Activated T-helper 2 cell treated with anti-CD3 and anti-CD28 coated beads, Interferon-gamma antibody, Interleukin-2, Interleukin-4, amounts not matched to agents 10 μg/mL and 5 μg/mL and 100 μg/mL, durations not matched to agents 14 hours and 24 hours and 36 hours (primary cell): Measurements from ENCODE around the gene CAMTA1. TPM values are rescaled to one million over a fixed set of nuclear protein-coding genes. Genes with fewer than 3 reads are reported as not detected.
"Not testable (repeated sequence)": the region's sequence is repeated elsewhere in the genome, so short reads cannot be mapped to it uniquely, and the experiment has no call there.

ENCODE experiments used
- DNase-seq: peaks from one replicate; pipeline ENCODE4 v3.0.0; 2021; ENCODE audit warnings: low spot score
- H3K27ac Mint-ChIP-seq: one replicate; pipeline ENCODE4 v1.8.0; 2021; ENCODE audit warnings: mixed read lengths
- H3K27me3 Mint-ChIP-seq: one replicate; pipeline ENCODE4 v1.8.0; 2021; ENCODE audit warnings: low read depth, mixed read lengths
- H3K36me3 Mint-ChIP-seq: one replicate; pipeline ENCODE4 v1.8.0; 2021; ENCODE audit warnings: low read depth, mixed read lengths
- H3K4me1 Mint-ChIP-seq: one replicate; pipeline ENCODE4 v1.8.0; 2021; ENCODE audit warnings: low read depth, mixed read lengths
- H3K4me3 Mint-ChIP-seq: one replicate; pipeline ENCODE4 v1.8.0; 2021; ENCODE audit warnings: low read depth, mild to moderate bottlenecking, moderate library complexity, mixed read lengths
- H3K9me3 Mint-ChIP-seq: one replicate; pipeline ENCODE4 v1.8.0; 2021; ENCODE audit warnings: mixed read lengths
- intact Hi-C: fragments of 100-400 bp; cut with micrococcal nuclease; formaldehyde crosslinking; loops from one replicate; pipeline ENCODE4 v1.15.1; 2023
- total RNA-seq: library from RNA; stranded (reverse); gene quantifications from 2 replicates; pipeline ENCODE4 v1.2.3, GENCODE V29; 2022

CAMTA1 gene
- total RNA-seq, 1 donor from 2014 or later: 62.9 TPM

GRCh38 chr1:7152655-7153054, 367.4 kb downstream of the CAMTA1 start:
- Mint-ChIP-seq H3K9me3 (no peaks in the 10 kb centered on the region), H3K27me3 (no peaks in the 10 kb centered on the region), H3K36me3 (no peaks in the 10 kb centered on the region), H3K4me3 (no peak overlapping the region), H3K4me1 (no peaks in the 10 kb centered on the region), H3K27ac (no peak overlapping the region)
- intact Hi-C loops: no loop called here
- no peak for DNase-seq

DNA sequence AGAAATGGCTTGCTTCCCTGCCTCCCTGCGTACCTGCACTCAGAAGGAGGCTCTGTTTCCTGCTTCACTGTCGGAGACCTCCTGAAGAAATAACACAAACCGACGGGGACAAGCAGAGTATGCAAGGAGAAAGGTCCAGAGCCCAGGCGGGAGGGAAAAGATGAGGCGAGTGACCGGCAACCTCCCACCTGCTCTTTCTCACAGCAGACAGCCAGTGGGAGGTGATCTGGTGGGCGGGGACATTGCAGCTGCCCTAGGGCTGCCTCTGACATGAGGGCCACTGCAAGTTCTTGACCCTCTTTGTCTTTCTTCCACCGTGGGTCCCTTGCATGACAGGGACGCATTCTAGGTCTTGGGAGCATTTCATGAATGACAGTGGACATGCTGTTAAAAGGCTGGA, 368.2 kb downstream of the CAMTA1 start:
- Mint-ChIP-seq H3K4me1 (no peaks in the 10 kb centered on the region), H3K27me3 (no peaks in the 10 kb centered on the region), H3K9me3 (no peaks in the 10 kb centered on the region), H3K4me3 (no peak overlapping the region), H3K36me3 (no peaks in the 10 kb centered on the region), H3K27ac (no peak overlapping the region)
- intact Hi-C loops: no loop called here
- no peak for DNase-seq

GRCh38 chr1:7159116-7159781, 374.0 kb downstream of the CAMTA1 start:
- no peaks in the 10 kb centered on the region for H3K36me3 Mint-ChIP-seq
- no peak for DNase-seq
- no peaks in the 10 kb centered on the region for H3K9me3 Mint-ChIP-seq
- H3K4me1 Mint-ChIP-seq: no peaks in the 10 kb centered on the region
- intact Hi-C loops: no loop called here
- no peak overlapping the region for H3K4me3 Mint-ChIP-seq
- H3K27ac Mint-ChIP-seq: no peak overlapping the region
- no peaks in the 10 kb centered on the region for H3K27me3 Mint-ChIP-seq

DNA sequence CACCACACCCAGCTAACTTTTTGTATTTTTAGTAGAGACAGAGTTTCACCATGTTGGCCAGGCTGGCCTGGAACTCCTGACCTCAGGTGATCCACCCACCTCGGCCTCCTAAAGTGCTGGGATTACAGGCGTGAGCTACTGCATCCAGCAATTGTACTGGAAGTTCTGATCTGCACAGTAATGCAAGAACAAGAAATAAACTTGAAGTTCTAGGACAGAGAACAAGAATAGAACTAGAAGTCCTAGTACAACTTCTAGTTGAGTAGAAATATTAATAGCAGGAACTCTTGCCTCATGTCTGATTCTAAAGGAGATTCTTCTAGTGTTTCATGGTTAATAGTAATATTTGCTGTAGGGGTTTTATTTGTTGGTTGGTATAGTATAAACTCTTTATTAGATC, 383.3 kb downstream of the CAMTA1 start:
- peaks cover 12% of the 10 kb centered on the region for H3K27me3 Mint-ChIP-seq
- H3K4me1 Mint-ChIP-seq, H3K4me3 Mint-ChIP-seq, intact Hi-C loops, H3K36me3 Mint-ChIP-seq, H3K9me3 Mint-ChIP-seq, DNase-seq, H3K27ac Mint-ChIP-seq: not testable (repeated sequence)

GRCh38 chr1:7171168-7171567, 385.9 kb downstream of the CAMTA1 start:
- Mint-ChIP-seq H3K27ac (no peak overlapping the region), H3K4me1 (no peaks in the 10 kb centered on the region), H3K27me3 (peaks cover 12% of the 10 kb centered on the region), H3K36me3 (no peaks in the 10 kb centered on the region), H3K4me3 (no peak overlapping the region), H3K9me3 (no peaks in the 10 kb centered on the region)
- intact Hi-C loops: no loop called here
- DNase-seq: no peak

- no peaks in the 10 kb centered on the region for H3K36me3 Mint-ChIP-seq
- H3K27me3 Mint-ChIP-seq: peaks cover 12% of the 10 kb centered on the region
- DNase-seq: no peak
- H3K27ac Mint-ChIP-seq: no peak overlapping the region
- H3K4me3 Mint-ChIP-seq: no peak overlapping the region
- intact Hi-C loops: no loop called here
- no peaks in the 10 kb centered on the region for H3K9me3 Mint-ChIP-seq
- no peaks in the 10 kb centered on the region for H3K4me1 Mint-ChIP-seq
Observed at GRCh38 chr1:7171574-7171973, 386.3 kb downstream of the CAMTA1 start.

DNA sequence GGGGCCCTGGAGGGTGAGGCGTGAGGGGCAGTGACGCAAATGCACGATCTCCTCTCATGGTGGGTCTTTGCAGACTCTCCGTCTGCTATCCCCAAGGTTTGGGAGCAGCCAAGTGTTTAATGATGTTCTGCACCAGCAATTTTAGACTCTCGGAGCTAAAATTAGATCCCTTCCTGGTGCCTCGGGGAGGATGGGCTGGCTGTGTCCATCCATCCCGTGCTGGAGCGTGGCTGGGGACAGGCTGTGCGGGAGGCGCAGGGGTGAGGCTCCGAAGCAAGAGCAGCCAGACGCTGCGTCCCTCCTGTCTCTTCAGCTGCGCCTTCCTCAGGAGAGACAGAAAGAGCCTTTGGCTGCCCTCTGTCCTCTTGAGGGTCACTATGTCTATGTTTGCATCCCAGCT, 387.6 kb downstream of the CAMTA1 start:
- Mint-ChIP-seq H3K9me3 (peaks cover 9% of the 10 kb centered on the region), H3K4me3 (no peak overlapping the region), H3K4me1 (no peaks in the 10 kb centered on the region), H3K27me3 (peaks cover 12% of the 10 kb centered on the region), H3K27ac (no peak overlapping the region), H3K36me3 (no peaks in the 10 kb centered on the region)
- intact Hi-C loops: no loop called here
- no peak for DNase-seq

- H3K4me1 Mint-ChIP-seq: no peaks in the 10 kb centered on the region
- H3K27ac Mint-ChIP-seq: no peak overlapping the region
- peaks cover 16% of the 10 kb centered on the region for H3K9me3 Mint-ChIP-seq
- H3K36me3 Mint-ChIP-seq: no peaks in the 10 kb centered on the region
- intact Hi-C loops: no loop called here
- peaks cover 12% of the 10 kb centered on the region for H3K27me3 Mint-ChIP-seq
- no peak overlapping the region for H3K4me3 Mint-ChIP-seq
- DNase-seq: no peak
Observed at GRCh38 chr1:7174561-7174960, 389.3 kb downstream of the CAMTA1 start.

DNA sequence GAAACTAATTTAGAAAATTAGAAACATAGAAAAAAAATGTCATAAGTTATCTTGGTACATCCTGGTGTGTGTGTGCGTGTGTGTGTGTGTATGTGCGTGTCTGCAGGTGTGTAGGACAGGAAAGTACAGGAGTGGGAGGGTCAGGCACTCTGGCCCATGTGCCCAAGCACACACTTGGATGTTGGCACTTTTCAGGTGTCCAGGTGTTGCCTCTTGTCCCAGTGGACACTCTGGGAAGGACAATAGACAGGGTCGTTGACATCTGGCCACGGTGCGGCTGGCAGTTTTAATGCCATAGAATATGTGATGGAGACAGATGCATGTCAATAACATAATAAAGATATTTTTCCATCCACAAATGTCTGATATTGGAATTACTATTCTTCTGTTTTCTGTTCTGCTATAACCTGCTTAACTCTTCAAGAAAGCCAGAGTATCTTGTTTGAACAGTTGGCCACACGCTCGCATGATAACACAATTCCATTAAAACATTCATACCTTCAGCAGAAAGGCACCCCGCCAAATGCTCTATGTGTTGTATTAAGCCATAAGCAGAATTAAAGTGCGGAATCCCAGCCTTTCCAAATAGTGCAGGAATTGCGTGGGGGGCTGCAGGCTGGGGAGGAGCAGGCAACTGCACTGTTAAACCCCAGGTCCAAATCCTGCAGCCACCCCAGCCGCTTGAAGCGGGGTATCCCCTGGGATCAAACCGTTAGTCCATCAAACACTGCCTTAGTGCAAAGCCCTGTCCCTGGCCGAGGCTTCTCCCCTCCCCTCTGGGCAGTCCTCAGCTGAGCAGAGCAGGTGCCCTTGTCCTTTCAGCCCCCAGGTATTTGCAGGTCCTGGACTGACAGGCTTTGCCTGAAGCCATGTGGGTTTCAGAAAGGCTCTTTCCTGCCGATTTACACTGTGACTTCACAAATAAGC, 390.0 kb downstream of the CAMTA1 start:
- Mint-ChIP-seq H3K27ac (no peak overlapping the region), H3K4me3 (no peak overlapping the region), H3K36me3 (no peaks in the 10 kb centered on the region), H3K27me3 (peaks cover 9% of the 10 kb centered on the region), H3K4me1 (no peaks in the 10 kb centered on the region), H3K9me3 (peaks cover 20% of the 10 kb centered on the region)
- DNase-seq: no peak
- intact Hi-C loops: no loop called here

DNA sequence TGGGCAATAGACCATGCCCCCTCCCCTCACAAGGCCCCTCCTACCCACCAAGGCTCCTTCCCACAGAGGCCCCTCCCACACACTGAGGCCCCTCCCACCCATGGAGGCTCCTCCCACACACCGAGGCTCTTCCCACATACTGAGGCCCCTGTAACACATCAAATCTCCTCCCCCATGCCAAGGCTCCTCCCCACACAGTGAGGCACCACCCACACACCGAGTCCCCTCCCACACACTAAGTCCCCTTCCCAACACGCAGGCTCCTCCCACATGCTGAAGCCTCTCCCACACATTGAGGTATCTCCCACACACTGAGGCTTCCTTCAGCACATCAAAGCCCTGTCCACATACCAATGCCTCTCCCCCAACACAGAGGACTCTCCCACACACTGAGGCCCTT, 391.8 kb downstream of the CAMTA1 start:
- no peak overlapping the region for H3K27ac Mint-ChIP-seq
- H3K4me1 Mint-ChIP-seq: no peaks in the 10 kb centered on the region
- peaks cover 20% of the 10 kb centered on the region for H3K9me3 Mint-ChIP-seq
- H3K36me3 Mint-ChIP-seq: no peaks in the 10 kb centered on the region
- intact Hi-C loops: no loop called here
- H3K27me3 Mint-ChIP-seq: no peaks in the 10 kb centered on the region
- no peak for DNase-seq
- no peak overlapping the region for H3K4me3 Mint-ChIP-seq

DNA sequence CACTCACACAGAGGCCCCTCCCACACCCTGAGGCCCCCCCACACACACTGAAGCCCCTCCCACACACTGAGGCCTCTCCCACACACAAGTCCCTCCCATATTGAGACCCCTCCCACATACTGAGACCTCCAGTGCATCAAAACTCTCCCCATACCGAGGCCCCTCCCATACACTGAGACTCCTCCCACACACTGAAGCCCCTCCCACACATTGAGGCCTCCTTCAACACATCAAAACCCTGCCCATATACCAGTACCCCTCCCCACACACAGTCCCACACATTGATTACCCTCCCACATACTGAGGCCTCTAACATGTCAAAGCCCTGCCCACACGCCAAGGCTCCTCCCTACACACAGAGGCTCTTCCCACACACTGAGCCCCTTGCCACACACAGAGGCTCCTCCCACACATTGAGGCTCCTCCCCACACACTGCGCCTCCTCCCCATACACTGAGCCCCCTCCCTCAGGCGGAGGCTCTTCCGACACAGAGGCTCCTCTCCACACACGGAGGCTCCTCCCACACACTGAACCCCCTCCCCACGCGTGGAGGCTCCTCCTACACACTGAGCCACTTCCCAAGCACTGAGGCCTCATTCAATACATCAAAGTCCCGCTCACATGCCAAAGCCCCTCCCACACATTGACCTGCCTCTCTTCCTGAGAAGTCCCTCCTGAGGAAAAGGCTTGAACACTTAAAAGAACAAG, 392.3 kb downstream of the CAMTA1 start:
- Mint-ChIP-seq H3K4me3 (no peak overlapping the region), H3K9me3 (peaks cover 20% of the 10 kb centered on the region), H3K4me1 (no peaks in the 10 kb centered on the region), H3K27me3 (no peaks in the 10 kb centered on the region), H3K27ac (no peak overlapping the region), H3K36me3 (no peaks in the 10 kb centered on the region)
- DNase-seq: no peak
- intact Hi-C loops: no loop called here

DNA sequence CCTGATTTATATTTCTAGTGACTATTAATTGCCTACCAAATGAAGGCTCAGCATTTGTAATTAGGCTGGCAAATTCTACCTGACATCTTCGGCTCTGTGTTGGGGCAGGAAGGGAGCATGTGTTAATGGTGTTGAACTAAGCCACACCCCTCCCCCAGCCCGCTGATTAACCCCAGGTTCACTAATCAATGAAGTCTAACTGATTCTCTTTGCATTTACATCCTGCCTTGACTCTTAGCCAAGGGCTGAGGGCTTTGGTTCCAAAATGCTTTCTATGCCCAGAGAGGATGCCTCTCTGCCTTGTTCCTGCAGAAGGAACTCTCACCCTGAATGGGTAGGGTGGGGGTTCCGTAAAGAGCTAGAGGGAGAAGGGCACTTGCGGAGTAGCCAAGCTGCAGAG, 393.1 kb downstream of the CAMTA1 start:
- DNase-seq: no peak
- no peaks in the 10 kb centered on the region for H3K27me3 Mint-ChIP-seq
- H3K4me3 Mint-ChIP-seq: no peak overlapping the region
- H3K4me1 Mint-ChIP-seq: no peaks in the 10 kb centered on the region
- H3K27ac Mint-ChIP-seq: no peak overlapping the region
- no peaks in the 10 kb centered on the region for H3K36me3 Mint-ChIP-seq
- intact Hi-C loops: no loop called here
- H3K9me3 Mint-ChIP-seq: peaks cover 20% of the 10 kb centered on the region

- no peak for DNase-seq
- H3K27me3 Mint-ChIP-seq: no peaks in the 10 kb centered on the region
Observed at GRCh38 chr1:7178741-7179140, 393.5 kb downstream of the CAMTA1 start.

More at GRCh38 chr1:7178741-7179140, 393.5 kb downstream of the CAMTA1 start:
- intact Hi-C loops: no loop called here
- H3K9me3 Mint-ChIP-seq: peaks cover 20% of the 10 kb centered on the region
- H3K27ac Mint-ChIP-seq: no peak overlapping the region
- no peak overlapping the region for H3K4me3 Mint-ChIP-seq
- H3K36me3 Mint-ChIP-seq: no peaks in the 10 kb centered on the region
- H3K4me1 Mint-ChIP-seq: no peaks in the 10 kb centered on the region
